ENCODE data around the gene ASPG. TPM values are rescaled to one million over a fixed set of nuclear protein-coding genes. Genes with fewer than 3 reads are reported as not detected.

ASPG gene
- polyA plus RNA-seq, 3 donors: 9.6 to 11.0 (median 10.8) TPM

DNA sequence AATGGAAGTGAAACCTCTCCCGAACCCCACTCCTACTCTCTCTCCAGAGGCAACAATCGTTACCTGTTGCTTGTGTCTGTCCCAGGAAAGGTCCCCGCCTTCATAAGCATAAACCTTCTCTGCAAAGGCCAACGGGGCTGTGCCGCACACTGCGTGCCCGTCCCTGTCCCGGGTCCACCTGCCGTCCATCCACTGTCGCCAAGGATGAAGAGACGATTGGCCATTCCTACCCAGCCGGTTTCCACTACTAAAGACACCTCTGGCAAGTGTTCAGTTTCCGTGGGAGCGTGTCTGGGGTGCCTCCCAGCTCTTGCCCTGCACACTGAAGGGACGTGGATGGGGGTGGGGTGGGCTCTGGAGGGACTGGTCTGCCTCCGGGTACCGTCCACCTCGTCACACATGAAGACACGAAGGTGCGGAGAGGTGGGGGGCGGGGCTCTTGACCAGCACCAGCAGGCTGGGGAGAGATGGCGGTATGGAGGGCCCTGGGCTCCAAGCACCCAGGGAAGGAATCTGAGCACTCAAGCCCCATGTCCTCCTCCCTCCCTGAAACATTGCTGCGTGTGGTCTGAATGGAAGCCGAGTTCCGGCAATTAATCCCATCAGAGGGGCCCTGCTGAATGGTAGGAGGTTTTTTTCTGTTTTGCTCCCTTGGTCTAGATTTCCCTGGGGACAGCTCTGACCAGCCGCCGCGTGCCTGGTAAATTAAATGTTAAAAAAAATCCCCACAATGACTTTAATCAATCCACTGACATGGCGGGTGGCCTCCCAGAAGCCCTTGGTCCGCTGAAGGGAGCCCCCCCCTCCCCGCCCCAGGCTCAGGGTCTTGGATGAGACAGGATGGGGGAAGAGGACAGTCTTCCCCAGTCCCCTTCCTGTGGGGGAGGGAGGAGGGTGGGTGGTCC is 48.8 kb downstream of the ASPG start:
- DNase-seq (ENCODE audit: low read depth in 3 of 3, low spot score in 2 of 3): no peak

GRCh38 chr14:104135121-104135903 is 49.8 kb downstream of the ASPG start:
- no peak for DNase-seq (ENCODE audit: low read depth in 3 of 3, low spot score in 2 of 3)

- DNase-seq (ENCODE audit: low read depth in 3 of 3, low spot score in 2 of 3): no peak
Observed at GRCh38 chr14:104135904-104136471, 50.5 kb downstream of the ASPG start.

DNA sequence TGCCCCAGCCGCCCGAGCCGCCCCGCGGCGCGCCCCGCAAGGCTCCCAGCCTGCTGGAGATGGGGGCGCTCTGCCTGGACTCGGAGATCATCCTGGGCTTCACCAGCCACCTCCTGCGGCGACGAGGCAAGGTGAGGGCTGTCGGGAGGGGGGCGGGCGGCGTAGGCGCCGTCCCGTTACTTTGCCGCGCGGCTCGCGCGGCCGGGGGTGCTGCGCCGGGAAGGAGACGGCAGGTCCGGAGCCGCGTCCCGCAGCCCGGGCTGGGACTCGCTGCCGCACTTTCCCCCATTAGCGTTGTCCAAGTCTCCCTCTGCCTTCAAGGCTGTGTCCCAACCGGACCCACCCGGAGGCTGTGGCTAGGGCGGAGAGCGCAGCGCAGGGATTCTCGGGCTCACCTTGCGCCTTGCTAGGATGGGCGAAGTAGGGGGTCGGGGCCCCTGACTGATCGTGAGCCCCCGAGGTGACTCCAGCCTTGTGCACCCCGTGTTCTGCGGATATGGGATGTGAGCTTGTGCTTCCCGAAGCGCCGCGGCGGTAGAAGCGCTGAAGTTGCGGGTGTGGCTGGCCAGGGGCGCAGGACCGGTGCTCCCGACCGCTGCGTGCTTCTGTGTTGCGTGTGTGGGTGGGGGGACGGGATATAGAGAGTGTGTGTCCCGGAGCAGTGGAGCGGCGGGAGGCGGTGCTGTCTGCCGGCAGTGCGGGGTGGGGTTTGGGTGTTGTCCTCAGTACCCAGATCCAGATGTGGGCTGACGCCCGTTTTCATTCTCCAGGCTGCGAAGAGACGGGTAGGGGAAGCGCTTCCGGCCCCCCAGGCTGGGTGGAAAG is 51.2 kb downstream of the ASPG start:
- no peak for DNase-seq (ENCODE audit: low read depth in 3 of 3, low spot score in 2 of 3)

GRCh38 chr14:104137297-104138097 is 52.0 kb downstream of the ASPG start:
- DNase-seq (ENCODE audit: low read depth in 3 of 3, low spot score in 2 of 3): no peak

GRCh38 chr14:104138098-104138717 is 52.7 kb downstream of the ASPG start, which contains the start of gene KIF26A:
KIF26A (plus strand) TSS chr14:104138587; CDS start chr14:104138723, 136 bp downstream.
- DNase-seq (ENCODE audit: low read depth in 3 of 3, low spot score in 2 of 3): no peak

DNA sequence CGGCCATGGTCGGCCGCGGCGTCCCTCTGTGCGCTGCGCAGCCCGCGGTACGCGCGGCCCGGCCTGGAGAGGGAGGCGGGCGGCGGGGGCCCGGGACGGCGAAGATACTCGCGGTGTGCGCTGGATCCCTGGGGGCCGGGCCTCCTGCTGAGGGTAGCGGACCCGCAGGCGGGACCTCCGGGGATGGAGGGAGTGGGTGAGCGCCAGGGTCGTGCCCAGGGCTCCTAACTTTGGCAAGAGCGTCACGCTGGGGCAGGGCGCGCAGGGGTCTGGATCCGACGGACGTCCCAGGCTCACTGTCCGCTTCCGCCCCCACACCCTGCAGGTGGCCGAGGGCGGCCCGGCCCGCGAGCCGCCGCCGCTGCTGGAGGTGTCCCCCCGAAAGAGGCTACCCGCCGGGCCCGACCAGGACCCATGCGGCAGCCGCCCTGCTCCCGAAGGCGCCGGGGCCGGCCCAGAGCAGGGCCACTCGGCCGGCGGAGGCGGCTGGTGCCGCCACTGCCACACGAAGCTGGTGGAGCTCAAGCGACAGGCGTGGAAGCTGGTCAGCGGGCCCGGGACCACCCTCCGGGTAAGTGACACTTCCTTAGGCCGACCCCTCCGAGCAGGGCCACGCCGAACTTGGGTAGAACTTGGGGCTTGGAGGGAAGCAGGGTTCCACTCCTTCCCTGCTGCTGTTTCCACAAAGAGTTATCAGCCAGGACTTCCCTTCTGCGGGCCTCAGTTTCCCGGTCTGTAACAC is 53.4 kb downstream of the ASPG start:
- DNase-seq (ENCODE audit: low read depth in 3 of 3, low spot score in 2 of 3): no peak

GRCh38 chr14:104139460-104140212 is 54.1 kb downstream of the ASPG start:
- no peak for DNase-seq (ENCODE audit: low read depth in 3 of 3, low spot score in 2 of 3)

GRCh38 chr14:104140213-104140462 is 54.6 kb downstream of the ASPG start:
- DNase-seq (ENCODE audit: low read depth in 3 of 3, low spot score in 2 of 3): no peak

DNA sequence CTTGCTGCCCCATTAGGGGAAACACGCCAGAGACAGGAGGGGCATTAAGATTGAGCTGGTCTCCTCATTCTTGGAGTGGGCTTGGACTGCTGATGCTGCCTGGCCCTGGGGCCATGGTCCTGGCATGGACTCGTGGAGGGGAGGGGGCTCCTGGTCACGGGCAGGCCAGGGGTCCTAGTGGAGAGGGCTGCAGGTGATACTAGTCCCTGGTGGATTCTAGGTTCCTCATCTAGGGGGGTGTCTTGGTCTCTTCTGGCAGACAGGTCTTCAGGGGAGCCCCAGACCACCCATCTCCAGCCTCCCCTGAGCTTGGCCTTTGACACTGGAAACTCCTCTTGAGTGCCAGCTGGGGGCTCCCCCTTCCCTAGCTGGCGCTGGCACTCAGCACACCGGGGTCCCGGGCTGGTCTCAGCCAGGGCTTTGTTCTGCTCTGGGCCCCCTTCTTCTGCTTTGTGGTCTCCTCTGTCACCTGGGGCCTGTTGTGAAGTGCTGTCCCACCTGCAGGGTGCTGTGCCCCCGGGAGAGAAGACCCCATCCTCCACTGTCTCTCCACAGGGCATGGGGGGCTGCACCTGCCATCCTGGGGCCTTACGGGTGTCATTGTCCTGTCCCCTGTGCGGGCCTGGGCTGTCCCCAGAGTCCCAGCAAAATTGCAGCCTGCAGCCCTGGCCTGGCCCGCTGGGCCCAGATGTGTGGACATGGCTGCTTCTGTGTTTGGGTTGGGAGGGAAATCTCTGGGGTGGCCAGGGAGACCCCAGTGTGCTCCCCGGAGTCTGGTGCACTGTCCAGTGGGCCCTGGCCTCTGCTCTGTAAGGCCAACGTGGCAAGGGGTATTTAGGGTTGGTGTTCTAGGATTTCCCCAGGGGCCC is 55.2 kb downstream of the ASPG start:
- DNase-seq (ENCODE audit: low read depth in 3 of 3, low spot score in 2 of 3): no peak

- DNase-seq (ENCODE audit: low read depth in 3 of 3, low spot score in 2 of 3): no peak
Observed at GRCh38 chr14:104141621-104142091, 56.2 kb downstream of the ASPG start.

- DNase-seq (ENCODE audit: low read depth in 3 of 3, low spot score in 2 of 3): no peak
Observed at GRCh38 chr14:104142136-104142945, 56.8 kb downstream of the ASPG start.

DNA sequence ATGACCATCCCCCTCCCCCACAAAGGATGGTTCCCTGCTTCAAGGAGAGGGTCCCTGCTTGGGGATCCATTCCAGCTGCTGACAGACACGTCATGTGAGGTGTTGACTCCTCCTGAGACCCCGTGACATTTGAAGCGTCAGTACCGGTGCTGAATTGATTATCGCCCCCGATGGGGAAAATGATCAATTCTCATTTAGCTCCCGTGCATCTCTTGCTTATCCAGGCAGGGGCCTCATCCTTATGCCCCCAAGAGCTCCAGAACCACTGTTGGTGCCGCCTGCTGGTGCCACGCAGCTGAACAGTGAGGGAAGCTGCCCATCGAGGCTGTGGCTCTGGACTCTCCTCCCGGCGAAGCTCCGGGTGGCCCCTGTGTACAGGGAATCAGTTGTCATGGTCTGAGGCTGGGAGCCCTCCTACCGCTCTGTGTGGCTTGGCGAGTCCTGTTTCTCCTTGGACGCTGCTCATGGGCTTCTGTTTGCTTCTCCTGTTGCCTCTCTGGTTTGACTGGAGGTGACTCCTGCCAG is 57.5 kb downstream of the ASPG start:
- no peak for DNase-seq (ENCODE audit: low read depth in 3 of 3, low spot score in 2 of 3)

GRCh38 chr14:104143521-104144452 is 58.3 kb downstream of the ASPG start:
- DNase-seq (ENCODE audit: low read depth in 3 of 3, low spot score in 2 of 3): no peak

DNA sequence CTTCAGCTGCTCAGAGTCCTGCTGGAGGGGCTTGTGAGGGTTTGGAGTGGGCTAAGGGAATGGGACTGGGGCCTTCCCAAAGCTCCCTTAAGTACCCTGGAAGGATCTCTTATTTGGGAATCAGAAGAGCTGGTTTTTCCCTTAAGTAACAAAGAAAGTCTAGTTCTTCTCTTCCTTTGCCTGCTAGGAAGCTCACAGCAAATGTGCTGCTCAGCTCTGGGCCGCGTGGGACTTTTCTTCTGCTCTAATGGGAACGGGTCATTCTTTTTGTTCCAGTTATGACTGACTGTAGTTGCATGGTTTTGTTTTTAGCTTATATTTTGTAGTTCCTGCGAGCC is 58.9 kb downstream of the ASPG start:
- no peak for DNase-seq (ENCODE audit: low read depth in 3 of 3, low spot score in 2 of 3)
